IMR-90 (cell line): ENCODE results near the gene TPGS1.

ENCODE experiments used
- BHLHE40 ChIP-seq: fragments of 150-350 bp; IDR thresholded peaks from 2 replicates; pipeline ENCODE4 v1.6.1; 2016; ENCODE audit warnings: mild to moderate bottlenecking, low read depth, low read length
- CEBPB ChIP-seq: IDR thresholded peaks from 2 replicates; pipeline ENCODE4 v1.6.1; 2012; ENCODE audit warnings: low read depth, low read length, improper control_type of control experiment
- CHD1 ChIP-seq: IDR thresholded peaks from 2 replicates; pipeline ENCODE4 v1.6.1; 2012; ENCODE audit warnings: low read depth, low read length, improper control_type of control experiment
- MAFK ChIP-seq: IDR thresholded peaks from 2 replicates; pipeline ENCODE4 v1.6.1; 2012; ENCODE audit warnings: low read depth, low read length, improper control_type of control experiment
- POLR2A ChIP-seq: IDR thresholded peaks from 2 replicates; pipeline ENCODE4 v1.6.1; 2012; ENCODE audit warnings: mild to moderate bottlenecking, low read depth, low read length
- RAD21 ChIP-seq: IDR thresholded peaks from 2 replicates; pipeline ENCODE4 v1.6.1; 2012; ENCODE audit warnings: low read length, improper control_type of control experiment
- RCOR1 ChIP-seq: IDR thresholded peaks from 2 replicates; pipeline ENCODE4 v1.6.1; 2012; ENCODE audit warnings: mild to moderate bottlenecking, low read length, improper control_type of control experiment; ENCODE audit not compliant: insufficient replicate concordance
- RFX5 ChIP-seq: IDR thresholded peaks from 2 replicates; pipeline ENCODE4 v1.8.0; 2012; ENCODE audit warnings: low read depth, mild to moderate bottlenecking, low read length, moderate library complexity
- SMC3 ChIP-seq: fragments of 150-350 bp; IDR thresholded peaks from 2 replicates; pipeline ENCODE4 v1.6.1; 2016; ENCODE audit warnings: low read depth, mild to moderate bottlenecking, antibody characterized with exemption, low read length, moderate library complexity
- TF ChIP-seq, protein P1 (sequence below): conservative IDR thresholded peaks from 2 replicates; pipeline ENCODE4 v1.5.1; 2012; ENCODE audit warnings: mild to moderate bottlenecking, low read depth, low read length, improper control_type of control experiment
- TF ChIP-seq, protein P2 (sequence below): fragments of 150-350 bp; IDR thresholded peaks from 2 replicates; pipeline ENCODE4 v1.6.1; 2017; ENCODE audit warnings: mild to moderate bottlenecking, antibody characterized with exemption, low read length, low read depth

DNA sequence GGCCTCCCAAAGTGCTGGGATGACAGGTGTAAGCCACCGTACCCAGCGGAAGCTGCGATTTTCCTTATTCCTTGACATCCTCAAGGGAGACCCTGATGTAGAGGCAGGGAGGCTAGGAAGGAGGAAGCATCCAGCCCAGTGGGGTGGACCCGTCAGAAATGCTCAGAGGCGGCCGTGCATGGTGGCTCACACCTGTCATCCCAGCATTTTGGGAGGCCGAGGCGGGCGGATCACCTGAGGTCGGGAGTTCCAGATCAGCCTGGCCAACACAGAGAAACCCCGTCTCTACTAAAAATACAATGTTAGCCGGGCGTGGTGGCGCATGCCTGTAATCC lies 48.1 kb downstream of the TPGS1 start:
- TF ChIP-seq, protein P1, sequence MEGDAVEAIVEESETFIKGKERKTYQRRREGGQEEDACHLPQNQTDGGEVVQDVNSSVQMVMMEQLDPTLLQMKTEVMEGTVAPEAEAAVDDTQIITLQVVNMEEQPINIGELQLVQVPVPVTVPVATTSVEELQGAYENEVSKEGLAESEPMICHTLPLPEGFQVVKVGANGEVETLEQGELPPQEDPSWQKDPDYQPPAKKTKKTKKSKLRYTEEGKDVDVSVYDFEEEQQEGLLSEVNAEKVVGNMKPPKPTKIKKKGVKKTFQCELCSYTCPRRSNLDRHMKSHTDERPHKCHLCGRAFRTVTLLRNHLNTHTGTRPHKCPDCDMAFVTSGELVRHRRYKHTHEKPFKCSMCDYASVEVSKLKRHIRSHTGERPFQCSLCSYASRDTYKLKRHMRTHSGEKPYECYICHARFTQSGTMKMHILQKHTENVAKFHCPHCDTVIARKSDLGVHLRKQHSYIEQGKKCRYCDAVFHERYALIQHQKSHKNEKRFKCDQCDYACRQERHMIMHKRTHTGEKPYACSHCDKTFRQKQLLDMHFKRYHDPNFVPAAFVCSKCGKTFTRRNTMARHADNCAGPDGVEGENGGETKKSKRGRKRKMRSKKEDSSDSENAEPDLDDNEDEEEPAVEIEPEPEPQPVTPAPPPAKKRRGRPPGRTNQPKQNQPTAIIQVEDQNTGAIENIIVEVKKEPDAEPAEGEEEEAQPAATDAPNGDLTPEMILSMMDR = no peak
- TF ChIP-seq RFX5 = no peak
- no peak for TF ChIP-seq MAFK
- no peak for TF ChIP-seq CEBPB
- TF ChIP-seq CHD1 = no peak
- no peak for TF ChIP-seq BHLHE40
- TF ChIP-seq RAD21 = no peak
- TF ChIP-seq, protein P2, sequence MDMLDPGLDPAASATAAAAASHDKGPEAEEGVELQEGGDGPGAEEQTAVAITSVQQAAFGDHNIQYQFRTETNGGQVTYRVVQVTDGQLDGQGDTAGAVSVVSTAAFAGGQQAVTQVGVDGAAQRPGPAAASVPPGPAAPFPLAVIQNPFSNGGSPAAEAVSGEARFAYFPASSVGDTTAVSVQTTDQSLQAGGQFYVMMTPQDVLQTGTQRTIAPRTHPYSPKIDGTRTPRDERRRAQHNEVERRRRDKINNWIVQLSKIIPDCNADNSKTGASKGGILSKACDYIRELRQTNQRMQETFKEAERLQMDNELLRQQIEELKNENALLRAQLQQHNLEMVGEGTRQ = no peak
- TF ChIP-seq POLR2A = no peak
- no peak for TF ChIP-seq SMC3
- TF ChIP-seq RCOR1 = no peak
